OCI-M2 (cell line): Measurements from ENCODE around the gene TIMM8A.
A peak's percentile ranks its signal among the peaks of the same experiment; 100 is the strongest.

Source experiments
- DNase-seq: peaks from one replicate; lab custom pipeline; 2025; ENCODE audit not compliant: unreplicated experiment; lab: John Stamatoyannopoulos, UW

Gene TIMM8A, protein sequence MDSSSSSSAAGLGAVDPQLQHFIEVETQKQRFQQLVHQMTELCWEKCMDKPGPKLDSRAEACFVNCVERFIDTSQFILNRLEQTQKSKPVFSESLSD

GRCh38 chrX:101348452-101349192 is at the start of gene TIMM8A:
TIMM8A (minus strand) TSS chrX:101348742; CDS start chrX:101348664, 78 bp downstream.
- DNase-seq = no peak

DNA sequence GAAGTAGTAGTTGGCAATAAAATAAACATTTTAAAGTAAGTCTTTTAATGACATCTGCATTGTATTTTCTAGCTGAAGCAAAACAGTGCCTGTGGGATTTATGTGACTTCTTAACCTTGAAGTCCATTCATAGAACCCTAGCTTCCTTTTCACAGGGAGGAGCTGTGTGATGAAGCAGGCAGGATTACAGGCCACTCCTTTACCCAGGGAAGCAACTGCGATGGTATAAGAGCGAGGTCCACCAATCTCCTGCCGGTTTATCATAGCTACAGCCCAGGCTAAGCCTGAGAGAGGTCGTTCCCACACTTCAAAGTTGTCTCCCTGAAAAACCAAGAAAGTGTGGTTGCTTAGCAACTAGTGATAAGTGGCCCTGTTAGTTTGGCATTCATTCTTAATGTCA is 49.2 kb upstream of the TIMM8A start:
- DNase-seq = no peak

DNA sequence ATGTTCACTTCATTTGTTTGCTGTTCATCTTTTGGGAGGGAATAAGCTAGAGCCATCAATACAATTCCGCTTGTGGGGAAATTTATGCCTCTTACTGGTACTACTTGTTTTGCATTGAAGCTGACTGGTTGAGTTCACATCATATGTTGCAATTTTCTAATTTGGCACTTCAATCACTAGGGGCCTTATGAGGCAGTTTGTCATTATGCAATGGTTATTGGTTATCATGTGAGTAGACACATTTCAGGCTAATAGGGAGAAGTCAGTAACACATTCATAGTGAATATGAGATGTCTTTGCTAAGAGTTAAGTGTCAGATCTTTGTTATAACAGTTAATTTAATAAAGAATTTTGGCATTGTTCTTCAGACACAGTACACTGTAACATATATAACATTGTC is 47.2 kb upstream of the TIMM8A start:
- no peak for DNase-seq

- no peak for DNase-seq
These were observed 45.8 kb upstream of the TIMM8A start for GRCh38 chrX:101394372-101394771.

- DNase-seq = no peak
These were observed 45.2 kb upstream of the TIMM8A start for GRCh38 chrX:101393530-101394305.

- DNase-seq = no peak
These were observed 43.3 kb upstream of the TIMM8A start for GRCh38 chrX:101391831-101392230.

DNA sequence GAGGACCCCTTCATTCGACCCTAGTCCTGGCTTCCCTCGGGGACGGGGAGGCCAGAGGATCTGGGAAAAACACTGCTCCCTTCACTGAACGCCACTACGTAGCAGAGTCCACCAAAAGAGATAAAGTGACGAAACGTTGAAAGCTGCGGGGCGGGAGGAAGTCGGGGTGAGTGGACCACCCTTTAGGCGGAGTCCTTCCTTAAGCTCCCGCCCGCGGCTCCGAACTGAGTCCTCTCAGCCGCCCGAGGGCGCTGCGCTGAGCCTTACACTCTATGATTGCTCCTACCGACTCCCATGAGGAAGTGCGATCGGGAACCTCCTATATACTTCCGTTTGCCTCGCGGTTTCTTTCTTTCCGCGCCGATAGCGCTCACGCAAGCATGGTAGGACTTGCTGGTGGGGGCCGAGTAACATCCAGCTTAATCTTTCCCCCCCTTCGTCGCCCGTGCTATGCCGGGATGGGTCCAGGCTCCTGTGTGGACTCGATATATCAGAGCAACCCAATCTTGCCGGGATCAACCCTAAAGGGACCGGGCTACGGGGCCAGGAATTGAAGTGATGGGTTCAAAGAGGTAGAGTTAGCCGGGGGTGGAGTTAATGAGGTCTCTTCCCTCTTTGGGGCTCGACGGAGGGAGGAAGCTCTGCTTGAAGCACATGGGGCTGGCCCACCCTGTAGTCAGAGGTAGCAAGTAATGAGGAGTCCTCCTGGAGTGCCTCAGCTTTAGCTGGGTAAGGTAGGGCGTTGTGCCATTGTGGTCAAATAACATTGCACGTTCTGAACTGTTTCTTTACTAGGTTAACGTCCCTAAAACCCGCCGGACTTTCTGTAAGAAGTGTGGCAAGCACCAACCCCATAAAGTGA is 42.4 kb upstream of the TIMM8A start, which contains the start of gene RPL36A:
TSS of gene RPL36A (plus strand) at position 348 of the 862 bp plus-strand sequence. CDS start at position 381, 33 bp downstream.
- DNase-seq = peak; percentile 60

DNA sequence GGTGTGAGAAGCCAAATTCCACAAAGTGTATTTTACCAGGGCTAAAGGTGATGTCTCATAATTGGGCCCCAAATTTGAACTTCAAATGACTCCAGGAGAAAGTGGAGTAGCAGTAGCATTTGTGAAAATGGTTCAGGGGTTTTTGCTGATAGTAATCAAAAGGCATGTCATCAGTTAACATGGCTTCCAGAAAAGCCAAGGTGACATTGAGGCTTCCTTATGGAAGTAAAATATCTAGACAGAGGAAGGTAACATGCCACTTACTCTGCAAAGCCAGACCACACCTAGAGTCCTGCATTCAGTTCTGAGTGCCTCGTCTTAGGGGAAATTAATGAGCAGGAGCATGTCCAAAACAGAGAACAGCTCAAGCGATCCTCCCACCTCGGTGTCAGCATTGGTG is 40.1 kb upstream of the TIMM8A start:
- no peak for DNase-seq

DNA sequence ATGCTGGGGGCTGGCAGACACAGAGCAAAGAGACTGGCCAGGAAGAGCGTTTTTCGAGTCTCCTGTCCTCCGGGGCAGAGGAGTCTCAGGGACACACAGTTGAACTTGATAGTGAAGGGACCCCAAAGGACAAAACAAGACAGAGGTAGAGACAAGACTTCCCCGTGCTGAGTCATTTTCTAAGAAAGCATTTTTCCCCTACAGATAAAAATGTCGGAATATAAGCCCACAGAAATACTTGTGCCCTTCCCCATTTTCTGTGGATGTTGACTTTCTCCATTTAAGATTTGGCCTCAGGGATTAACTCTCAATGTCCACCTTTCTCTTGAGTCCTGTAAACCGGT is 38.0 kb upstream of the TIMM8A start:
- DNase-seq = no peak

DNA sequence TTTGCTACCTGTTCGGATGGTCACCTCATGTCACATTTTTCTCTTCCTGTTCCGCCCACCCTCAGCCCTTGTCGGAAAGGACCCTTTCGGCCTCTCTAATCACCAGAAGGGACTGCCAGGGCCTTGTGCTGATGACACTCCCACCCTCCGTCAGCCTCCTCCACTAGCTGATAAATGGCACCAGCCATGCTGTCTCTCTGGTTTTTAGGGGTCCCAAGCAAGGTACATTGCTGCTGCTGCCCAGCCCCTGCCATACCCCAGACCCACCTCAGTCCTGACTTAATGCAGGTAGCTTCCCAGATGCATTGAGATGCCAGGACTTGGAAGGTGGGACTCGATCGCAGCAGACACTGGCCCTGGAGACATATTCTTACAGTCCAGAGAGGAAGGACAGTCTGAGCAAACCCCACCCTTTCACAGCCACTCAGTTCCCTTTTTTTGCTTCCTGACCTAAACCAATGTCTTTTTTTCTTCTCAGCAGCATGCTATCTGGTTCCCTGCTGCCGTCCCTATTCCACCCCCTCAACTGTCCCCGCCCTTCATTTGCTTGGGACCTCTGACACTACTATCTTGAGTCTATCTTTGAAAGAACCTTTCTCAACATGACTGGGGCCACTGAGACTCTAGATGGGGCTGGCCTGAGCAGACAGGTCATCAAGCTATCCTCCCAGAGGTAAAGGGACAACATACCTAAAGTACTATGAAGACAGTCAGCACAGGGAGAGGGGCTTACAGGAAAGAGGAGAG is 37.4 kb upstream of the TIMM8A start, which contains the start of gene BTK:
TSS of gene BTK (minus strand) at position 397 of the 747 bp plus-strand sequence. CDS start 10,907 bp downstream, outside the sequence.
- DNase-seq = peak; percentile 11

DNA sequence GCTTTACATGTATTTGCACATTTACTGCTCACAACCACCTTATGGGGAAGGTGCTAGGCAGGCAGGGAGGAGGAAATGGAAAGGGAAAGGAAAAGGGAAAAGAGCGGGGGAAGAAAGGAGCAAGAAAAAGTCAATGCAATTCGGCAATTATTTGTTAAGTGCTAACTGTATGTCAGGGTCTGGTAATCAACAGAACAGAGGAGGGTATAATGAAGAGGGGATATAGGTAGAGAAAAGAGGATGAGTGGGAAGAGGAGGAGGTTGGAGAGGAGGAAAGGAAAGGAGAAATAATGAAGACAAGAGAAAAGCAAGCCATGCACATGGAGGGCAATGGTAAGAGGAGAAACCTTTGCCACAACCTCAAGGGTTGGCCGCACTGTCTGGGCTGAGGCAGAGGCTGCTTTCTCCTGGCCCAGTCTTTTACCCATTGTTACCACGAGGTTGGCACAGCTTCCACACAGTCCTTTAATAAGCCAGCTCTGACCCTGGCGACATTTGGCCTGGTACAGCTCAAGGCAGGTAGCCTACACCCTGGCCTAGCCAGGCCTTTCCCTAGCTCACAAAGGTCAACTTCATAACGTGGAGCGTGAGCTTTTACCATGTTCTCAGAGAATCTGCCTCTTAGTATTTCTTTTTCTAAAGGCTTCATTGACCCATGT is 36.6 kb upstream of the TIMM8A start:
- DNase-seq = no peak

- no peak for DNase-seq
These were observed 35.2 kb upstream of the TIMM8A start for GRCh38 chrX:101383679-101384205.

GRCh38 chrX:101377547-101377946 is 29.0 kb upstream of the TIMM8A start:
- no peak for DNase-seq

- DNase-seq = no peak
These were observed 22.5 kb upstream of the TIMM8A start for GRCh38 chrX:101370888-101371504.

GRCh38 chrX:101369687-101370086 is 21.1 kb upstream of the TIMM8A start:
- DNase-seq = no peak

- no peak for DNase-seq
These were observed 20.3 kb upstream of the TIMM8A start for GRCh38 chrX:101368800-101369199.

- no peak for DNase-seq
These were observed 16.8 kb upstream of the TIMM8A start for GRCh38 chrX:101365301-101365795.

DNA sequence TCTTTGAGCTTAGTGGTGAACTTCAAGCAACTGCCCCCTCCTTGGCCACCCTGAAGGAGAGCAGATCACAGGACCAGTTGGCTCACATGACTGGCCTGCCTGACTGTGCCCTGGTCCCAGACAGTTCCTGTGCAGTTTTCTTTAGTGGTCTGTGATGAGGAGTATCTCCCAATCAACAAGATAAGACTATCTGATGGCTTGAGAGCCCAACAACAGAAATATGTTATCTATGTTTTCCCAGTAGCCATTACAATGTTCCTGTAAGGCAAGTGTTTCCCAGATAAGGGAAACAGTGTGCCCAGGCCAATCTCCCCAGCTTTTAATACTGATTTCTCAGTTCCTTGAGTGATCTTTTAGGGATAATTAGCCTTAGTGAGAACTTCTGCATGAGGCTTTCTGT is 14.2 kb upstream of the TIMM8A start:
- no peak for DNase-seq

- no peak for DNase-seq
These were observed 13.6 kb upstream of the TIMM8A start for GRCh38 chrX:101362116-101362515.
